NCI-H2227 (cell line): ENCODE results near the gene COL8A1.
"Not testable (repeated sequence)": the region's sequence is repeated elsewhere in the genome, so short reads cannot be mapped to it uniquely, and the experiment has no call there.

Experiments
- DNase-seq: peaks from one replicate; lab custom pipeline; 2025; ENCODE audit not compliant: unreplicated experiment; lab: John Stamatoyannopoulos, UW

Gene COL8A1

DNA sequence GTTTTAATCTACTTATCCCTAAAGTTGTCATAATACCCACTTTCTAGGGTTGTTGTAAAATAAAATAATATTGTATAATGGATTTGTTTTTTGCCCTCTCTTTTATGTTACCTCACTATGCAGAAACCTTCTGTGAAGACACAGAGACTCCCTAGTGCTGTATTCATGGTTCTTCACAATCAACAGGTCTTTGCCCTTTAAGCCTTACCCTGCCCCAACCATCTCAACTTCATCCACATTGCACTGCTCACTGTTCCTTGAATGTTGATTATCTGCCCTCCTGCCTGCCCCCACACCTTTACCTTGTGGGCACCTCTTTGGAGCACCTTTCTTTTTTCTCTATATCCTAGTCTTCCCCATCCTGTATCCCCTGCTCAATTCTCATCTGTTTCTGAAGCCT lies 200.4 kb downstream of the COL8A1 start:
- DNase-seq = no peak

DNA sequence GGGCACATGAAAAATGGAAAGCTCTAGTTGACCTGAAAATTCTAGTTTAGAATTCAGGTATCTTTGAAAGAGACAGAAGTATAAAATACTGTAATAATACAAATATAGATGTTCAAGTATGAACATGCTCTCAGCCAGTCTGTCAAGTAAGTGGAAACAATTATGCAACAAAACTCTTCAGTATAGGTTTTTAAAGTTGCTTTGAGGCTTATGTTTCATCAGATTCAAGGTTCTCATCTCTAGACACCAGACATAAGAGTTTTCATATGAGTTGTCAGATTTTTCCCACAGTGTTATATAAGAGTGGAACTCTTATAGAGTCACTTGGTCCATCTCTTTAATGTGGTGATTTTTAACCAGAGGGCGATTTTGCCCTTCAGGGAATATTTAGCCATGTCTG lies 201.2 kb downstream of the COL8A1 start:
- DNase-seq = no peak

DNA sequence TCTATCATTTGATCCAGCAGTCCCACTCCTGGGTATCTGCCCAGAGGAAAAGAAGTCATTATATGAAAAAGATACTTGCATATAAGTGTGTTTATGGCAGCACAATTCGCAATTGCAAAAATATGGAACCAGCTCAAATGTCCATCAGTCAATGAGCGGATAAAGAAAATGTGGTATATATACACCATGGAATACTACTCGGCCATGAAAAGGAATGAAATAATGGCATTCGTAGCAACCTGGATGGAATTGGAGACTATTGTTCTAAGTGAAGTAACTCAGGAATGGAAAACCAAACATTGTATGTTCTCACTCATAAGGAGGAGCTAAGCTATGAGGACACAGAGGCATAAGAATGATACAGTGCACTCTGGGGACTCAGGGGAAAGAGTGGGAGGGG lies 203.6 kb downstream of the COL8A1 start:
- DNase-seq = not testable (repeated sequence)

- peak; percentile 17 for DNase-seq
These were observed 204.6 kb downstream of the COL8A1 start for GRCh38 chr3:99842826-99843589.

DNA sequence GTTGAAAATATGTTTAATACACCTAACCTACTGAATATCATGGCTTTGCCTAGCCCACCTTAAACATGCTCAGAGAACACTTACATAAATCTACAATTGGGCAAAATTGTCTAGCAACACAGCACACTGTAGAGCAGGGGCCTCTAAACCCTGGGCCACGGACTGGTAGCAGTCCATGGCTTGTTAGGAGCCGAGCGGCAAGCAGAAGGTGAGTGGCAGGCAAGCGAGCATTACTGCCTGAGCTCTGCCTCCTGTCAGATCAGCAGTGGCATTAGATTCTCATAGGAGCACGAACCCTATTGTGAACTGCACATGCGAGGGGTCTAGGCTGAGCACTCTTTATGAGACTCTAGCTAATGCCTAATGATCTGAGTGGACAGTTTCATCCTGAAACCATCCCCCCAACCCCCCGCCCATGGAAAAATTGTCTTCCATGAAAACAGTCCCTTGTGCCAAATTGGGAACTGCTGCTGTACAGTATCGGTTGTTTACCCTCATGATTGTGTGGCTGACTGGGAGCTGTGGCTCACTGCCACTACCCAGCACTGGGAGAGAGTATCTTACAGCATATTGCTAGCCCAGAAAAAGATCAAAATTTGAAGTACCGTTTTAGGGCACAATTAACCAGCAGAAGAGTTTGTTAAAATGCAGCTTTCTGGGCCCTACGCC lies 205.3 kb downstream of the COL8A1 start:
- DNase-seq = no peak

- no peak for DNase-seq
These were observed 206.9 kb downstream of the COL8A1 start for GRCh38 chr3:99845331-99845730.

DNA sequence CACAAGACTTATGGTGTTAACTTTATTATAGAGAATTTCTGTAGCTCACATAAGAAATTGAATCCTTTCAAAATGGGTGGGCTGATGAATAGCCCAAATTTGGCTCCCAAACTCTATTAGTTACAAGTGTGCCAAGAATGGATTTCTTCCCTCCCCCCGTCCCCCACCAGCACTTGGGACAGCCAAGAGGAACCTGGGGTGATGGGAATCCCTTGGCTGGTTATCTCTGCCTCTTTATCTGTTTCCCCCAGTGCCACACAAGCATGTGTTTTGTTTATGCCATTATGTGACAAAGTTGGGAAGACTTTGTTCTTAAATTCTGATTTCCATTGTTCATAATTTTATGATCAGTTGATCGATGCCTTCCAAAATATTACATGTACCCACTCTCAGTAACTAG lies 207.6 kb downstream of the COL8A1 start:
- DNase-seq = no peak

- no peak for DNase-seq
These were observed 208.2 kb downstream of the COL8A1 start for GRCh38 chr3:99846477-99847160.

GRCh38 chr3:99848433-99848832 lies 210.0 kb downstream of the COL8A1 start:
- DNase-seq = no peak
